ENCODE data around the gene KCNQ1.

Gene KCNQ1

DNA sequence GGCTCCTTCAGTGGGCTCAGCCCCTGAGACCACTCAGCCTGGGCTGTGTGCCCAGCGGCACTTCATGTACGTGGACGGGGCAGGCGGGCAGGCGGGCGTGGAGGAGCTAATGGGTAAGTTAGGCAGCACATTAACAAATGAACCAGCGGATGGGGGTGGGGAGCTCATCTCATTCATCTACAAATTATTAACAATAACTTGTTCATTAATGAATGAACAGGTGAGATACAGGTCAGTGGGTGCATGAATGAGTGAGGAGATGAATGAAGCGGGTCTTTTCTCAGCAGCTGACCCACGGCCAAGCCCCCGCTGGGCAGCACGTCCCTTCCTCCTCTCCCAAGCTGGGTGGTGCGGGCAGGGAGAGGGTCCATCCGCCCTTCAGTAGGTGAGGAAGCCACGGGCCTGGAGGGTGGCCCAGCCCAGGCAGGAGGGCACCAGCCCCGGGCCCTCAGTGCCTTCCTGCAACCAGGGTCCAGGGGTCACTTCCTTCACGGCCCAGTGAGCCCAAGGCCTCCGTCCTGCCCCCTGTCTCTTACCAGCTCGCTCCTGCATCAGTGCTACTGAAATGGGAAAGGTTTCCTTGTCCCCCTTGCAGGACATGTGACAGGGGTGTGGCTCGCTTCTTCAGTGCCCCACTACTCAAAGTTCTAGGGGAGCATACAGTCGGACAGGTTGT lies 315.5 kb downstream of the KCNQ1 start:
- no peak for DNase-seq

DNA sequence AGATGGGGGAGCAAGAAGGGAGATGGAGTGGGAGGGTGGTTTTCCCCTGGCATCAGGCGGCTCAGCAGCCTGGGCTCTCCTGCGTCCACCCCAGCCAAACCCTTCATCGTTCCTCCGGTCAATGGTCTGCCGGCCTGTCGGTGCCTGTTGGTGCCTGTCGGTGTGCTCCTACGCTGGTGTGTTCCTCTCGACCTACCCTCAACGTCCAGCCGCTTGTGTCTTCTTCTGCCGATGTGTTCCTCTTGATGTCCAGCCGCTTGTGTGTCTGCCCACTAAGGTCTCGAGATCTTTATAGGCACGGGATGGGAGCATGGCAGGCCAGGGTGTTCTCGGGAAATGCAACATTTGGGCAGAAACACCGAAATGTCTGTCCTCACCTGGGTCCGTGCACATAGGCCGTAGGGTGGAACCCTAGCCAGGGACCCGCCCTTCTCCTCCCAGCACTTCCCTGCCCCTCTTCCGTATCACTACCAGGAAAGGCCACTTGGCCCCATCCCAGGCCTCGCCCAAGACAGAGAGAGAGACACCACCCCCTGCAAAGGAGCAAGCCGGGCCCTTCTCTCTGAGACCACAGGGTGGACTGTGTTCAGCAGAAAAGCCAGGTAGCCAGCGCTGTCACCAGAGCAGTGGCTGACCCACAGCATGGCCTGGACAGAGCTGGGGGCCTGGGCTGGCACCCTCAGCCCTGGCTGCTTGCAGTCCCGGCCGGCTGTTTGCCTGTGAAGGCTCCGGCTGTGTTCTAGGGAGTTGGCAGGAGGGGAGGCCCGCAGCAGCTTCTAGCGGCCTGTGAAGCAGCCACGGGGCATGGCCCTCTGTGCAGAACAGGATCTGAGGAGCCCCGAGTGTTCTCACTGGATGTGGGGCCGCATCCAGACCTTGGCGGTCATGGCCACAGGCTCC lies 316.6 kb downstream of the KCNQ1 start:
- no peak for DNase-seq

DNA sequence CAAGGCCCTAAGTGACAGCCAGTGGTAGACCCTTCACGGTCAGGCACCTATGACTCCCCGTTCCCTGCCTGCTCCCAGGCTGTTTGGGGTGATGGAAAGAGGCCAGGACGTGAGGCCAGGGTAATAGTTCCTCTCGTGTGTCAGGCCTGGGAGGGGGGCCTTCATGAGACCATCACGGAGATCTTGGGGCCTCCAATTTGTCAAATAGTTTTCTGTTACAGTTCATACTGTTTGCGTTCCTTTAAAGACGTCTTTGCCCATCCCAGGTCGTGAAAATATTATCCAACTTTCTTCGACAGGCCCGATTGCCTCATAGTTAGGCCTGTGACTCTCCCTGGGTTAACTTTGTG lies 317.2 kb downstream of the KCNQ1 start:
- no peak for DNase-seq

DNA sequence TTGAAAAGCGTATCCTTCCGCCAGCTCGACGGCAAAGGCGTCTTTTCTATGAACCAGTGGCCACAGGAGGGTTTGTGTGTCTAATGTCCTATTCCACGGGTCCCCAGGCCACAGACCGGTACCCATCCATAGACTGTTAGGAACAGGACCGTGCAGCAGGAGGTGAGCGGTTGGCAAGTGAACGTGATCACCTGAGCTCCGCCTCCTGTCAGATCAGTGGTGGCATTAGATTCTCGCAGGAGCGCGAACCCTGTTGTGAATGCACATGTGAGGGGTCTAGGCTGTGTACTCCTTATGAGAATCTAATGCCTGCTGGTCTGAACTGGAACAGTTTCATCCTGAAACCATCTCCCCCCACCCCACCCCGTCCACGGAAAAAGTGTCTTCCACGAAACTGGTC lies 317.6 kb downstream of the KCNQ1 start:
- DNase-seq = no peak

DNA sequence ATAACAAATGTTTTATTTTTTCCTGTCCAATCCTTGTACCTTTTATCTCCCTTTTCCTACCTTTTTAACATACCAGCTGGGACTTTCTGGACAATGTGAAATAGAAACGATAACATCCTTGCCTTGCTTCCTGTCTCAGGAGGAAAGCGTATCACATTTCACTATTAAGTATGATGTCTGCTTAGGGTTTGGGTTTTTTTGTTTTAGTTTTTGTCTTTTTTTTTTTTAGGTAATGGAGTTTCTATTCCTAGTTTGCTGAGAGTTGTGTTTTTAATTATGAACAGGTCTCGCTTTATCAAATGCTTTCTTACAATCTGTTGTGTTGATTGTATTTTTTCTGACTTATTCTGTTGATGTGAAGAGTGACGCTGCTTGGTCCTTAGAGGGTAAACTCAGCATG lies 319.2 kb downstream of the KCNQ1 start:
- DNase-seq = no peak

DNA sequence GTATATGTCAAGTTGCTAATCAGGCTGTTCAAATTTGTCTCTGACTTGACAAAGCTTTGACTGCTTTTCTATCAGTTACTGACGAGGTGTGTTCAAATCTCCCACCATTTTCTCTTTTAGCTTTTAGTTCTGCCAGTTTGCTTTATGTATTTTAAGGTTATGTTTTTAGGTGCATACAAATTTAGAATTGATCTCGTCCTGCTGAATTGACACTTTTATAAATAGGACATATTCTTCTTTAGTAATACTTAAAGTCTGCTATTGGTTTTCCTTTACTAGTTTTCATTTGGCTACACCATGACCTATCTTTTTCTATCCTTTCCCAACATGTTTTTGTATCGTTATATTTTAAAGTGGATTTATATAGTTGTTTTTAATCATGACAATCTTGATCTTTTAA lies 320.7 kb downstream of the KCNQ1 start:
- no peak for DNase-seq

DNA sequence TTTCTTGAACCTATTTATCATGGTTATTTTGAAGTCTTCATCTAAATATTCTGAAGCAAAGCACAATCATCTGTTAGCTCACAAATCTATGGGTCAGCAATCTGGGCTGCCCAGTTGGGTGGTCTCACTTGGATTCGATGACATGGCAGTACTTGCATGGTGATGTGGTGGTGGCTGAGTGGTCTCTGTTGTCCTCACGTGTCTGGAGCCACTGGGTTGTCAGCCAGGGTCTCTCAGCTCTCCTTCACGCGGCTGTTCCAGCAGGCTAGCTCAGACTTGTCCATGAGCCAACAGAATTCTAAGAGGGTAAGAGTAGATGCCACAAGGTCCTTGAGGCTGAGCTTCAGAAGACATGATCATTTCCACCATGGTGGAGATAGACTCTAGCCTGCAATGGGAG lies 321.4 kb downstream of the KCNQ1 start:
- no peak for DNase-seq

DNA sequence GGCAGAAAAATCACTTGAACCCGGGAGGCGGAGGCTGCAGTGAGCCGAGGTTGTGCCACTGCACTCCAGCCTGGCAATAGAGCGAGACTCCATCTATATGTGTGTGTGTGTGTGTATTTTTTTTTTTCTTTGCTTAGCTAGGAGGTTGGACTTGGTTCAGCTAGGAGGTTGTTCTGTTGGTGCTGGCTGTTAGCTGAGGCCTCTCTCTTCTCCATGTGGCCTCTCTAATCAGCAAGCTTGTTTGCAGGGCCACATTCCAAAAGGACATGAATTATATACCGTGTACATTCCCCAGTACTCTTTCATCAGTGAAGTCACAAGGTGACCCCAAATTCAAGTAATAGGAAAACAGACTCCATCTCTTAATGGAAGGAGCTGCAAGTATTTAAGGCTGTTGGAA lies 322.3 kb downstream of the KCNQ1 start:
- no peak for DNase-seq

DNA sequence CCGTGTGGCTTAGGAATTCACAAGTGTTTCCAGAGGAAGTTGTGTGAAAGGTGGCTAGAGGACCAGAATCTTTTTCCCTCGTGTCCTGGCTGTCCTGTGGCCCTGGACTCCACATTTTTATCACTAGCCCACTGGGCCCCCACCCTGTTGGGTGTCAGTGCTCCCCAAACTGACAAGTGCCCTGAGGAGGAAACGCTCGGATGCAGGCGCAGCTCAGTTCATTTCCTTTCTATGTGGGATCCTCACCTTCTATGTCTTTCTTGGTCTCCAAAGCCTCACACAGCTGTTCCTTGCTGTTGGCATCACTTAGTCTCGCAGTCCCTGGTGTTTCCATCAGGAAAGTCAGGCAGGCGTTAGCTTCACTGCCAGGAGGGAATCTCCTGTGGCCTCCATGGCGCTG lies 323.0 kb downstream of the KCNQ1 start:
- no peak for DNase-seq

DNA sequence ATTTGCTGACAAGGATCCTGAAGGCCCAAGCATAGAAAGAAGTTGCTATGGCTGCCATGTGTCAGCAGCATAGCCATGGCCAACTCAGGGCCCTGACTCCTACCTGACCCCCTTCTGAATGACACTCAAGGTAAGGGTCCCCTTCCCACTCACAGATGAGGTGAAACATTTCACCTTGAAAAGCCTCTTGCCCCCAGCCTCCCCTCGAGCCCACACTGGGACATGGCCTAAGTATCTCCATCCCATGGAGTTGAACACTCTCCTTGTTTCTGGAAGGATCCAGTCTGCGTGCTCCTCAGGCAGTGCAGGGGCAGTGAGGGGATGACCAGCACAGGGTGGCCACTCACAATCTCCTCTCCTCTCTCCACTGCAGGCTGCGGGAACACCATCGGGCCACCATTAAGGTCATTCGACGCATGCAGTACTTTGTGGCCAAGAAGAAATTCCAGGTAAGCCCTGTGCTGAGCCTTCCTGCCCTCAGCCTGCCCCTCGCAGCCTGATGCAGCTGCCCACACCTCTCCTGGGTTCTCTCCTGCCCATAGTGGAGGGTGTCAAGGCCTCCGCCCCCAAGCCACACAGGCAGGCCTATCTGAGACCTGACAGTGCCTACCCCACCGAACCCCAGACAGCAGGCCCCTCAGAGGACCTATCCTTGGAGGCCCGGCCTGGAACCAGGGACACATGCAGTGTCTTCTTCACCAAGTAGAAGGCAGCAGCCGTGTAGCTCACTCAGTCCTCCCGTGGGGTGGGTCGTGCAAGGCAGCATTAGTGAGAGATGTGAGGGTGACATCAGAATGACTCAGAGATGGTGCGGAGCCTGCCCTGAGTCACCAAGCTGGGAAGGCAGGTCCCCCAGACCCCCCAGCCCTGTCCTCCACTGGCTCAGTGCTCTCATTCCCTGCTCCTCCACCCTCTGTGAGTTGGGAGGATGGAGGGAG lies 323.9 kb downstream of the KCNQ1 start:
- no peak for DNase-seq

DNA sequence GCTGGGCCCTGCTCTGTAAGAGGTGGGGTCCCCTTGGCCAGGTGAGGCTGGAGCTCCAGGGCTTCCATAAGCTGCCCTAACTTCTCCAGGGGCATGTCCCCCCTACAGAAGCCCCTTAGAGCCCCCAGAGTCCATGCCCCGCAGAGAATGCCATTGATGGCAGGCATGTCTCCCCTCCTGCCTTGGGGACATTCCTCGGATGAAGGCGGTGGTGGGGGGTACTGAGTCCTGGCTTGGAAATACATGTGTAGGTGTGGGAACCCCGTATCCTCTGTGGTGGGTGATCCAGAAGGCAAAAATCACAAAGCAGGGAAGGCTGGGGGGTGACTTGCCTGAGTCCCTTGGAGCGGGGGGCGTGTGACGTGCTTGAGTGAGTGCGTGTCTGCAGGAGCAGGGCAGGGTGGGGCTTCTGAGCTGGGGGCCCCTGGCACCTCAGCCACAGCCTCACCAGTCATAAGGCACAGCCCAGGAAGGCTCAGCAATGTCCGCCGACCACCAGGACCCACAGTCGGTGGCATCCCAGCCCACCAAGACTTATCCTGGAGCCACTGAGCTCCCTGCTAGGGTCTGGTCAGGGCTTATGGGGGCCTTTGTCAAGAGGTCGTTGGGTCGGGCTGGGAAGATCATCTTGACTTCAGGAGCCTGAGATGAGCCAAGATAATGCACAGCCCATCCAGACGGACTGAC lies 324.7 kb downstream of the KCNQ1 start:
- DNase-seq = no peak

DNA sequence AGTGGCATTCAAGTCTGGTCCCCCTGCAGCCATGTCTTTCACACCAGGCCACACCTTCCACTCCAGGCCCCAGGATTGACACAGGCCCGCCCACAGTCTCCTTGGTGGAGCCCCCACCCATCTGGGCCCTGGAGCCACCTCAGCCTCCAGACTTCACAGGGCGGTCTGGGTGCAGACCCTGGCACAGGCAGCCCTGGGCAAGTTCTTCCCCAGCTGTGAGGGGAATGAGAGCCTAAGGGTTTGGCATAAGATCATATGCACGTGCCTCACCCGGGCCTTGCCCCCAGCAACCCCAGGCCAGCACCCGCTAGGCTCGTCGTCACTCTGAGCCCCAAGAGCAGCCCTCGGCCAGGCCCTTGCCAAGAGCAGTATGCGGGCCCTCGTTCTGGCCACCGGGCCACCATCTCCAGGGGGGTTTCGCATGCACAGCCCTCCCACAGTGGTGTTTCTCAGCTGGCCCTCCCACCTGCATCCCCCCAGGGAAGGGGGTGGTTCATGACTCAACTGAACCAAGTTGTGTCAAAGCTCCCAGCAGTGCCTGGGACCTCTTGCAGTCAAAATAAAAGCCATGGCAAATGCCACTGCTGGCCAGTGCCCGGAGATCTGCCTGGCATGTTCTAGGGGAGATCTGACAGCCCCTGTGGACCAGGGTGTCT lies 325.4 kb downstream of the KCNQ1 start:
- DNase-seq = no peak

DNA sequence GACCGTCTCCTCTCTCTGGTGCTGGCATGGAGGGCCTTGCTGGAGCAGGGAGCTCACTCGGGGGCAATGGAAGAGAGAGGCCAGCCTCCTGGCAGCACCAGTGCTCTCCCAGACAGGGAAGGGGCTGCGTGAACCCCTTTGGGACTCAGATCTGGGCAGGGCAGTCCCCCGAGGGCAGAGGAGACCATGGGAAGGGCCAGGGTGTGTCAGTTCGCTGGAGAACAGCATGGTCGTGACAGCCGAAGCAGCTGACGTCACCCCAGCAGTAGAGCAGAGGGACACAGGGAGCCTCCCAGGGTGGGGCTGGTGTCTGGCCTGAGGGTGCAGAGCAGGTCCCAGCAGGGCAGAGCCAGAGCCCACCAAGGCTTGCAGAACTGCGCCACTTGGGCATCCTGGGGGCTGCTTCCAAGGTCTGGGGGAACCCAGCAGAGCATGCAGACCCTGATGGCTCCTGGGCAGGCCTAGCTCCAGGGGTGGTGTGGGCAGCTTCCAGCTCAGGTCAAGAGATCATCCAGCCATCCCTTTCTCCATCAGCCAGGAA lies 326.0 kb downstream of the KCNQ1 start:
- no peak for DNase-seq

DNA sequence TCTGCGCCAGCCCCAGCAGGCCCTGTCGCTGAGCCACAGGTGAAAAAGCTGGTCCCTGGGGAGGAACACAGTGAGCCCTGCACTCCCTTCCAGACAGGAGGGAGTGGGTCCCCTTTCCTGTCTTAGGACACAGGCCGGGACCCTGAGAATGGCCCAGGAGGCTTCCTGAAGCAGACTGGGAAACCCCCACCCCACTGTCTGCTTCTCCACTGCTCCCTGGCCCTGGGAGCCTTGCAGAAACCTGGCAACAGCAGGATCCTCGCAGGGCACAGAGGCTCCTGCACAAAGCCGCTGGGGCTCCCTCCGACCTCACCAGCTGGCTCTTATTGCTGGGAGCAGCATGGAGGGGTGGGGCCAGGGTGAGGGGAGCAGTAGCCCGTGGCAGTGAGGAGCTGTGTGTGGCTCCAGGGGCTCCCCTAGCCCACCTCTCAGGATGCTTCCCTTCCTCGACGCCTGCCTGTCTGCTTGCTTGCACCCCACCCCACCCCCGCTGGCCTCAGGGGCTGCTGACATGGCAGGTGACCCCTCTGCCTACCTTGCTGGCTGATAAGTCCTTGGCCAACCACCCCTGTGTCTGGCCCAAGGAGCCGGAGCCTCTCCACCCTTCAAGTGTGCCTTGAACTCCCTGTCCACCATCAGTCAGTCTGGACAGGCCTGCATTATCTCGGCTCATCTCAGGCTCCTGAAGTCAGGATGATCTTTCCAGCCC lies 327.1 kb downstream of the KCNQ1 start:
- no peak for DNase-seq

DNA sequence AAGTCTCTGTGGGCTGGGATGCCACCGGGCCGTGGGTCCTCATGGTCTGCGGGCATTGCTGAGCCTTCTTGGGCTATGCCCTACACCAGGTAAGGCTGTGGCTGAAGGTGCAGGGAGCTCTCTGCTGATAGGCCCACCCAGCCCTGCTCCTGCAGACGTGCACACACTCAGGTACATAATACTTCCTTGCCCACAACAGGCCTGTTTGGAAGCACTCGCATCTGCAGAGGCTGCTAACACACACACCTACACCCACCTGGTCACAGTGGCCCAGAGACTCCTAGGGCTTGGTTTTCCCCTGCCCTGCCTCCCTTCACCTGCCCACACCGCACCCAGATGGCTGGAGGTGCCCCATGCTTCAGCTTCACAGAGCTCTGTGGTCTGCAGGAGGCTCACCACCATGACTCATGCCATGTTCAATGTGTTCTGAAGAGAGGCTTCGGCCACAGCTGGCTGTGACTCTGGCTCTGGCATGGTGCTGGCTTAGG lies 327.8 kb downstream of the KCNQ1 start:
- DNase-seq = peak; percentile 6

DNA sequence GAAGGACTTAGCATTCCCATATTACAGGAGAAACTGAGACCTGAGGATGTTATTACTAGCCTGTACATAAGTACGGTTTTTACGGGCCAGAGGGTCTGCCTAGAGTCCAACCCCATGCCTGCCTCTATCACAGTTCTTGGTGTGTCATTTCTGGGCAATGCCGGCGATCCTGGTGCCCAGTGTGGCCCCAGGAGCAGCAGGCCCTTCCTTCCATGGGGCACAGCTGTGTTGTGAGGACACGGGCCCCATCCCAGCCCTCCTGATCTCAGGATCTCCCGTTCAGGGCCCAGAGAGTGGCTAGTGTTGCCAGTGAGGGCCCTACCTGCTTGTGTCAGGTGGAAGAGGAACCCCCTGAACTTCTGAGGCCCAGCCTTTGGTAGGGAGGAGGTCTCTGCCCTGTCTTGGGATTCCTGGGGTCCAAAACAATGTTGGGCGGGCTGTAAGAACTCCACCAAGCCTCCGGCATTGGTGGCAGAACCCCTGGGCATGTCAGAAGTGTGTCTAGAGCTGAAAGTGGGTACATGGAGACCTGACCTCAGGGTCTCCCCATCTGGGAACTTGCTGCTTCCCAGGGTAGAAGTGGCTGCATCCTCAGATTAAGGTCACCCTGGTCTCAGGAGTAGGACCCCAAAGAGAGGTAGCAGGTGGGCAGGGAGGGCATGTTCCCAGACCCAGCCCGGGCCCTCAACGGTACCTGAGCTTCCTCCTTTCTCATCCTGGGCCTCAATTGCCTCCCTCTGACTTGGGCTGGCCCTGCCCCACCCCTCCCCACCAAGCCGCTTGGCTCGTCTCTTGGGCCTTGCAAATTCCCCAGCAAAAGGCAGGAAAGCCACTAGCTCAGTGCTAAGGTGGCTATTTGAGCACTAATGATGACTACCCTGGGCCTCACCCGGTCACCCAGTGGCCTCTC lies 329.6 kb downstream of the KCNQ1 start:
- DNase-seq = no peak

DNA sequence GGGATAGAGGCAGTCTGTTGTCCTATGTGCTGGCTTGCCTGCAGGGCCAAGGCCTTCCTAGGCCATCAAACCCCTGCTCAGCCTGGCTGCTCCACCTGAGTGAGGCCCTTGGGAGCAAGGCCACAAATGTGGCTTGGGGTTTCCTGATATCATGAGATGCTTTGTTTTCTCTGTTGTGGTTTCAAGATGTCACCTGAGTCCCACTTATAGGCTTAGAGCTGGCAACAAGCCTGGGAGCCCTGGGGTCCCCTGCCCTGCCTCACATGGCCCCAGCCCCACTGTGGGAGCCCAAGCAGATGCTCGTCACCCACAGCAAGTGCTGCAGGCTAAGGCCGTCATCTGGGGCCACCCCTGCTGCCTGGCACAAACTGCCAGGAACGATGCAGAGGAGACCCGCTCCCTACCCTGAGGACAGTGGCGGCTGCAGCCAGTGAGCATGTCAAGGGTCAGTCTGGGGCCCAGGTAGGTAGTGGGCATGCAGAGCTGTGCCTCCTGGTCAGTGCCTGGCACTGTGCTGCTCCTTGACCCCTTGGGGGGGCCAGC lies 330.3 kb downstream of the KCNQ1 start:
- no peak for DNase-seq

DNA sequence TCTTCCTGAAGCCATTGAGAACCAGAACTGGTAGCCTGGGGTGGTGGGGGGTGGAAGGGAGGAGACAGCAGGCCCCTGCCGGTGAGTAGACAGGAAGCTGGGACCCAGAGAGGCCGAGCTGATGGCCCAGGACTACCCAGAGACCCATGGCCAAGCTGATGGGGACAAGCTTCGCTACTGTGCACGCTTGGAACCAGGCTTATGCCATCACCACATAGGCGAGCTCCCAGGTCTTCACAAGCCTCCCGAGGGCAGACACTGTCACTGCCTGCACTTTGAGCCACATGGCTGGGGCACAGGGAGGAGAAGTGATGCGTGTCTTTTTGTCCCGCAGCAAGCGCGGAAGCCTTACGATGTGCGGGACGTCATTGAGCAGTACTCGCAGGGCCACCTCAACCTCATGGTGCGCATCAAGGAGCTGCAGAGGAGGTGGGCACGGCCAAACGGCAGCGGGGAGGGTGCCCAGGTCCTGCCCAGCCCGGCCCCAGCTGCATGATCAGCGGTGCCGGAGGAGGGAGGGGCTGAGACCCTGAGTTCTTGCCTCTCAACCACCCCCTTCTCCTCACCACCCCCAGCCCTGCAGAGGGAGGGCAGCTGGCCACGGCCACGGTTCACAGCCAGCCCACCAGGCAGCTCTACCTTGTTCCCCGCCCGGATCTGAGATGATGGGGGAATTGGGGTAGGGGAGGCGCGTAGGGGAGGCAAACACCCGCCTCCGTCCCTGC lies 331.0 kb downstream of the KCNQ1 start:
- no peak for DNase-seq

All from activated effector memory CD4-positive, alpha-beta T cell treated with Interleukin-2 at 50 U/mL for 16 hours (primary cell).